ENCODE results near the gene AMZ2. TPM values are rescaled to one million over a fixed set of nuclear protein-coding genes. Genes with fewer than 3 reads are reported as not detected.

AMZ2 gene
- total RNA-seq, 4 donors from 2014 or later, result 58.5 to 89.2 (median 72.0) TPM

GRCh38 chr17:68205808-68206720 lies 41.8 kb upstream of the AMZ2 start:
- TF ChIP-seq CTCF (IDR thresholded peaks at IDR 0.05; ENCODE audit: low read depth), result no peak

- TF ChIP-seq CTCF (IDR thresholded peaks at IDR 0.05; ENCODE audit: low read depth), result no peak
Measured at GRCh38 chr17:68207651-68208253, 40.1 kb upstream of the AMZ2 start.

- no peak for TF ChIP-seq CTCF (IDR thresholded peaks at IDR 0.05; ENCODE audit: low read depth)
Measured at GRCh38 chr17:68210570-68211315, 37.1 kb upstream of the AMZ2 start.

- TF ChIP-seq CTCF (IDR thresholded peaks at IDR 0.05; ENCODE audit: low read depth), result no peak
Measured at GRCh38 chr17:68221786-68222185, 26.1 kb upstream of the AMZ2 start.

- TF ChIP-seq CTCF (IDR thresholded peaks at IDR 0.05; ENCODE audit: low read depth), result no peak
Measured at GRCh38 chr17:68222606-68223005, 25.2 kb upstream of the AMZ2 start.

- TF ChIP-seq CTCF (IDR thresholded peaks at IDR 0.05; ENCODE audit: low read depth), result no peak
Measured at GRCh38 chr17:68228817-68229570, 18.8 kb upstream of the AMZ2 start.
